Hematopoietic multipotent progenitor cell treated with erythropoietin and hydrocortisone succinate and interleukin-3 and kit ligand, for 8 days (in vitro differentiated cells): ENCODE measurements around the gene MMP28.

Source experiments
- DNase-seq: peaks from one replicate; pipeline ENCODE4 v3.0.0-alpha.2; 2015

Gene MMP28

DNA sequence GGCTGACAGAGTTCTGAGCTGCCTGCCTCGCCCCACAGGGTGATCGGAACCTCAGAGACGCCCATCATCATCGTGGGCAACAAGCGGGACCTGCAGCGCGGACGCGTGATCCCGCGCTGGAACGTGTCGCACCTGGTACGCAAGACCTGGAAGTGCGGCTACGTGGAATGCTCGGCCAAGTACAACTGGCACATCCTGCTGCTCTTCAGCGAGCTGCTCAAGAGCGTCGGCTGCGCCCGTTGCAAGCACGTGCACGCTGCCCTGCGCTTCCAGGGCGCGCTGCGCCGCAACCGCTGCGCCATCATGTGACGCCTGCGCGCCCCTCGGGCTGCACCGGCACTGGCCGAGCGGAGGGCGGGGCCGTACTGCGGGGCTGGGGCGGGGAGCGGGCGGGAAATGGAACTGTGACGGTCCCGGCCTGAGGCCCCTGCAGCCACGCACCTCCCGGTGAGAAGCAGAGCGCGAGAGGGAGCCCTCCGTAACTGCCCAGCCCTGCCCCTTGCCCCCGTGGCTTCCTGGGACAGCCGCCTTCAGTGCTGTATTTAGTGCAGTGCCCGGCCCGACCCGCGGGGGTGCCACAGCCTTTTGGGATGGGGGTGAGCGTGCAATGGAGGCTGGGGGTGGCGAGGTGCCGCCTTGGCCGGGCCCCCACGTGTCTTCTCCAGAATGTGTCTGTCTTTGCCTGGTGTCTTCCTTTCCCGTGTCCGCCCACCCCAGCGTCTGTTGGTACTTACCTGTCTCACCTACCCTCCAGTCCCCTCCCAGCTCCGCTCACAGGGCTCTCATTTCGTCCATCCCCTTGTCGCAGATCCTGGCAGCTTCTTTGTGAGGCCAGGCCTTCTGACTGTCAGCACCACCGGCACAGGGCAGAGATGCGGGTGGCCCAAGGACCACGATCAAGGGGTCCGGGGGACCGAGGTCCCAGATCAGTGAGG lies 54.2 kb downstream of the MMP28 start:
- DNase-seq = peak; percentile 38

DNA sequence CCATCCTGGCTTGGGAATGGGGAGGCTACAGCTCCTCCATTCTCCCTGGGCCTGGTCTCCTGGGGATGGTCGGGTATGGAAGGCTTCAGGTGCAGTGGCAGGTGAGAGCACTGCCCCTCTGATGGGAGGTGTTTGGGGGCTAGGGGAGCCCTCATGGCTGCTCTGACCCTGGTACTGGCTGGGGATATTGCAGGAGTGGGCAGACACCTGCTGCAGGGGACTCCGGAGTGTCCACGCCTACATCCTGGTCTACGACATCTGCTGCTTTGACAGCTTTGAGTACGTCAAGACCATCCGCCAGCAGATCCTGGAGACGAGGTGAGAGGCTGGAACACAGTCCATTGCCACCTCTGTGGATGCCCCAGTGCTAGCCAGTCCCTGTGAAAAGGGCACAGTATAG lies 55.2 kb downstream of the MMP28 start:
- DNase-seq = no peak

DNA sequence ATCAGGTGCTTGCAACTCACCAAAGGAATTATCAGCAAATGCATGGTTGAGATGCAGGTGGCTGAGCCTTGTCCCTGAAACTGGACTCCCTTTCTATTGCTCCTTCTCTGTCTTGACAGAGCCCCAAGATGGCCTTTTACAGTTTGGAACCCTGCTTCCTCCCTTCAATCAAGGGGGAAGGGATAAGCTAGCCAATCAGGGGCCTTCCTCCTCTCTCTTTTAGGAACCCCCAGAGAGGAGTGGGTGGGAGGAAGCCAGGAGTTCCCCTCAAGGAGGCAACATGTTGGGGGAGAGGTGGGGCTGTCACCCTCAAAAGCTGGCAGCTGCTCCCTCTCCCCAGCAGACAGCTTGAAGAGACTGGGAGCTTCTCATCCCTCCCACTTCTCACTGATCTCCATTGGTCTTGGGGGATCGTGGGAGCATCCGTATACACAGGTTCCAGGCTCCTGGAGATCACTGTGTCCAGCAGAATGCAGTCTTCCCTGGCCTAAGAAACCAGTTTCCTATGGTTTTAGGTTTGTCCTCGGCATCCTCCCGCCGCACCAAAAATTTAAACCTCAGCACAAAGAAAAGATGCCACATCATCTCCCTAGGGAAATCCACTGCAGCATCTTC lies 56.8 kb downstream of the MMP28 start:
- no peak for DNase-seq

DNA sequence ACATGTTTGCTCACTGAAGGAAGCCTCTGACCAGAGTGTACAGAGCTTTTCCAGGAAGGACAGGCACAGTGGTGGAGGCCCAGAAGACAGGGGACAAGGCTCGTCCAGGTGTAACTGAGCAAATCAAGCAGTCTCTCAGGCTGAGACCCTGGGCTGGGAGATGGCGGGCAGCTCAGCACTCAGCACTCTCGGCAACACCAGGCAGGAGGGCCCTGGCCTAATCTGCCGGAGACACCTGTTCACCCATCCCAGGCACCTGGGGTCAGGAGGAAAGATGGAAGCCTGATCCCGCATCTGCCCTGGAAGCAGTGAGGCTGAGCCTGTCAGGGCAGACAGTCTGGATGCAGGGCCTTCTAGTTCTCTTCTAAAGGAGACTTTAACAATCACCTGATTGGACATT lies 59.2 kb downstream of the MMP28 start:
- no peak for DNase-seq

DNA sequence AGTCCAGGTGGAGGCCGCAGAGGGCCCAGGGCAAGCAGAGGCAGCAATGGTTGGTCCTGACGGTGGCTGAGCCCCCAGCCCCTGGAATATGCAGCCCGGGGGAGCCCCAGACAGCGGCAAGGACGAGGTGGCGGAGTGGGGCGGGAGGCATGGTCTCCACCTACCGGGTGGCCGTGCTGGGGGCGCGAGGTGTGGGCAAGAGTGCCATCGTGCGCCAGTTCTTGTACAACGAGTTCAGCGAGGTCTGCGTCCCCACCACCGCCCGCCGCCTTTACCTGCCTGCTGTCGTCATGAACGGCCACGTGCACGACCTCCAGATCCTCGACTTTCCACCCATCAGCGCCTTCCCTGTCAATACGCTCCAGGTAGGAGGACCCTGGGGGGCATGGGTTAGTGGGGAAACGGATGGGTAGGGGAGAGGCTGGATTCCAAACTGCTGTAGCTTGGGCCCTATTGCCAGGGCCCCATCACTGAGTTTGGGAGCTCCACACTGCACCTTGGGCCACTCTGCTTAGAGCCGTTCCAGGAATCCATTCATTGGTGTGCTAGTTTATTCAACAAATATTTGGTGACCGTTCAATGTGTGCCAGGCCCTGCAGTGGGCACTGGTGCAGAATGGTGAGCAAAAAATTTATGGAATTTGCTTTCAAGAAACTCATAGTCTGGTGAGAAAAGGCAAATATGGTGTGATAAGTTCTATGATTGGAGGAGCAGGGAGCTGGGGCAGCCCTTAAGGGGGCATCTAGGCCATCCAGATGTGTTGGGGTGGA lies 60.2 kb downstream of the MMP28 start:
- no peak for DNase-seq

- DNase-seq = no peak
Observed at GRCh38 chr17:35734396-35734795, 61.0 kb downstream of the MMP28 start.

DNA sequence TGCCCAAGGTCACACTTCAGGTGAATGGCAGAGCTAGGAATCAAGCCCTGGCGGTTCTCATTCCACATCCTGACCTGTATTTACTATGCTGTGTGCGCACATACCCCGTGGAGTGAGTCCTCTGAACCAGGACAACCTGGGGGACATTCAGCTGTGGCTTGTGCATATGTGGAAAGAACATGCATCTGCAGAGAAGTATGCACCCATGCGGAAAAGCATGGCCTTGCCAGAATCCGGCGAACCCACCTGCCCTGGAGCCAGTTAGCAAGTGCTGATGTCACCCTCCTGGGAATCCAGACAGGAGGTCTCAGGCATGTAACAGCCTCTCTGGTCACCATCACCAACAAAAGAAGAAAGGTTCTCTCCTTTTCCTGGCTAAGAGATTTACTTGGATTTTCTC lies 62.1 kb downstream of the MMP28 start:
- DNase-seq = no peak

GRCh38 chr17:35732806-35733136 lies 62.7 kb downstream of the MMP28 start:
- DNase-seq = no peak

DNA sequence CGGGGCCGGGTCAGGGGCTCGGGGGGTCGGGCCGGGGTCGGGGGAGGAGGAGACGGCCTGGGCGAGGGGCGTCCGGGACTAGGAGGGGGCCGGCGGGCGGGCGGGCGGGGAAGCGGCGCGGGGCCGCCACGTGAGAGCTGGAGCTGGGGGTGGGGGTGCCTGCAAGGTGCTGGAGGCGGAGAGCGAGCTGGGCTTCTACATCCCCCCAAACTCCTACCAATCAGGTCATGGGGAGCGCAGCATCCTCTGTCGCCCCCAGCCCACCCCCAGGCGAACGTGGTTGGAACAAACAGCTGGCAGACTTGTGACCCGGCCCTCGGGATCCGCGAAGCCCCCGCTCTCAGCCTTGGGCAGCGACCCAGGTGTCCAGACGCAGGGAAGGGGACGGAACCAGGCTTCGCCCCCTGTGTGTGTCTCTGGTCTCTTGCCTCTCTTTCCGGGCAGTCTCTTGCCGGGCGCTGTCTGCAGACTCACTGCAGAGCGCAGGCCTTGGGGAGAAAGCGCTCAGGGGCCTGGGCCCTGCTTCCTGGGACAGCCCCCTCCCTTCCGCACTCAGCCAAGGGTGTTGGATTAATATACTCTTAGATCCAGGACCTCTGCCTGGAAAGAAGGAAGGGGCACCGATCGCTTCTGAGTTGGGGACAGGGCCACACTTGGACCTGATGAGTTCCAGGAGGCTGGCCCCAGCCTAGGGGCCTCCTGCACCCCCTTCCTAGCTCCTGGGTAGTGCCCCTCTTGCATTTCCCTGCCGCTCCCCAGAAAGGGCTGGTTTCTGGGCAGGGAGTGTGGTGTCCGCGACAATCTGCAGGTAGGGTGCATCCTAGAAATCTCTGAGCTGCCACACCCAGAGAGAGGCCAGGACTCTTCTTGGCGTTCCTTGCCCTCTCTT lies 63.3 kb downstream of the MMP28 start:
- DNase-seq = no peak

DNA sequence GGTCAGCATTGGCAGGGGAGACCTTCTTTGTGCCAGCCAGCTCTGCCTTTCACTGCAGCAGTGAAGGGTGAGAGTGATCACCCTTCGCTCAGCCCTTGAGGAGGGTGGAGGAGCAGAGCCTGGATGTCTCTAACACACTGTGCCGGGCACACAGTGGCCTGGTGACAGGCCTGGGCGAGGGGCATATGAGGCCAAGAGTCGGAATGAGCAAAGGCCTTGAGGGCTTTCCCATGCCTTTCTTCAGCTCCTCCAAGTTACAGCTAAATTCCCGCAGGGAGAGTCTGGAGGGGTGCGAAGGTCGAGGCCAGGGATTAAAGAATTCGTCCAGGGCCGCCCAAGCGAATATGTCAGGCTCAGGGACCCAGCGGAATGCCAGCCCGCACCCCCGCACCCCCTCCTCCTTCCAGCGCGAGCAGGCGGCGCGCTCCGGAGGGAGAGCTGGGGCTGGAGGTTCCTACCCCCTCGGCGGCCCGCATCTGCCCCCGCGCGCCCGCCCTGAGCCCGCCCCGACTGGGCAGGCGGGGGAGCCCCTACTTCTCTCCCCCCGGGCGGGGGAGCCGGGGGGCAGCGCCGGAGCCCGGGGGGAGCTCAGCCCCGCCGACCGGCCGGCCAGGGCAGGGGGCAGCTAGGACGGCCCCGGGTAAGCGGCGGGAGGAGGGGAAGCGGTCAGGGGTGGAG lies 64.1 kb downstream of the MMP28 start, which contains the start of gene RASL10B:
Gene RASL10B (plus strand): TSS at position 401 of the 678 bp plus-strand sequence. CDS start 3,546 bp downstream, outside the sequence.
- DNase-seq = peak; percentile 6

DNA sequence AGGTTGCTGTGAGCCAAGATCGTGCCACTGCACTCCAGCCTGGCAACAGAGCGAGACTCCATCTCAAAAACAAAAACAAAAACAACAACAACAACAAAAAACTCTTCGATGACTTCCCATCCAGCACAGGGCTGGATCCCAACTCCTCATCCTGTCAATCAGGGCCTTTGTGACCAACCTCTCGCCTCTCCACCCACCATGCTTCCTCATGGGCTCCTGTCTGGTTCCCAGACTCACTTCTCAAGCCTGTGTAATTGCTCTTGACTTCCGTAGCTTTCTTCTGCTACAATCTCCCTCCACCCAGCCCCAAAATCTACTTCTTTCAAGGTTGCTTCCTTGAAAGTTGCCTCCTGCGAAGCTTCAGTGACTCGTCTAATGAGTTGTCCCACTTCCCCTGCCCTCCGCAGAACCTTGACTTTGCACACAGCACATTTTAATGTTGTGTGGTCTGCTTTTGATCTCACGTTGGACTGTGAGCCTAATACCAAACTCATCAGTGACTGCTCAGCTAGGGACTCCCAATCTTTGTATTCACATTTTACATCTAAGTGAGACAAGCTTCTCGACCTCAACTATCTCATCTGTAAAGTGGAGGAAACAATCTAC lies 64.9 kb downstream of the MMP28 start:
- DNase-seq = no peak

DNA sequence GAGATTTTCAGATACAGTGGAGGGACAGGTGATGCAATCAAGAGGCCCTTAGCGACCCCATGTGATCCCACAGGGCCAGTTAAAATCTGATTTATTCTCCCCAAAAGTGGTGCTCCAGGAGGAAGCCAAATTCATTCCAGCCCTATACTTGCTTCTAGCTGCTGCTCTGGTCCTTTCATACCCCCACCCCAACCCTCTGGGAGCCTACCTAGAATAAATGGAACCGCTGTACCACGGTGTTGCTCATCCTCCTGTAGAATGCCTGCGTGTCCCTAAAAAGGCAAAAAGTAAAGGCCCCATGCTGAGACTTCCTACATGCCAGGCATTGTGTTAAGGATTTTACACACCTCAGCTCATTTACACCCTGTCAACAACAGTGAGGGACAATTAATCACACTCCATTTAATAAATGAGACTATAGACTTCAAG lies 66.0 kb downstream of the MMP28 start:
- DNase-seq = no peak

DNA sequence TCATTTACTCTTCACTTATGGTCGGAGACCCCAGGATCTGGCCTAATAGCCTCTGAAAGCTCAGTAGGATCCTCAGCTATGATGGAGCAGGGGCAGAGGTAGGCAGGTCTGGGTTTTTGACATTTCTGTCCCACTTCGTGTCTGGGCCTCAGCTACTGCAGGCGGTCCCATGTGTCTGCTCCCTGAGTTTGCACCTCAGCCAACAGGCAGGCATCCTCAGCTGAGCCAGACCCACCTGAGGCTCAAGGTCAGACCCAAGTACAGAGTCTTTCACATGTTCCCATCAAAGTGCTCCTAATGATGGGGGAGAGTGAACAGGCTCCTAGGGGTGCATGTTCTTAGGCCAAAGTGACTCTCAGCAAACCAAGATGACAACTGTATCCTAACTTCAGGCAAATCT lies 66.9 kb downstream of the MMP28 start:
- DNase-seq = no peak

DNA sequence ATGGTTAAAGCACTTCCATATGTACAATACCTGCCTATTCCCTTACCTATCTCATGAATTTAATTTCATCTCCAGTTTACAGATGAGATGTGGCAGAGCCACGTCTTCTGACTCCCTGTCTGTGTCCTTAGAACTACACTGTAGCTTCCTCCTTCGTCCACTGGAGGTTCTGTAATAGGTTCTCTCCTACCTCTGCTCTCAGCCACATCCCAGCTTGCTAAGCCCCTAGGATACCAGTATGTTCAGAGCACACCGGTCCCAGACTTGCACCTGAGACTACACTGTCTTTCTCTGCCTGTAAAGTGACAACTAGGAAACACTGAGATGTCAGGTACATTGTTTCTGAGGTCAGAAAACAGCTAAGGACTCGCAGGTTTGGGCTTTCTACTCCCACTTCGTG lies 67.8 kb downstream of the MMP28 start:
- no peak for DNase-seq

DNA sequence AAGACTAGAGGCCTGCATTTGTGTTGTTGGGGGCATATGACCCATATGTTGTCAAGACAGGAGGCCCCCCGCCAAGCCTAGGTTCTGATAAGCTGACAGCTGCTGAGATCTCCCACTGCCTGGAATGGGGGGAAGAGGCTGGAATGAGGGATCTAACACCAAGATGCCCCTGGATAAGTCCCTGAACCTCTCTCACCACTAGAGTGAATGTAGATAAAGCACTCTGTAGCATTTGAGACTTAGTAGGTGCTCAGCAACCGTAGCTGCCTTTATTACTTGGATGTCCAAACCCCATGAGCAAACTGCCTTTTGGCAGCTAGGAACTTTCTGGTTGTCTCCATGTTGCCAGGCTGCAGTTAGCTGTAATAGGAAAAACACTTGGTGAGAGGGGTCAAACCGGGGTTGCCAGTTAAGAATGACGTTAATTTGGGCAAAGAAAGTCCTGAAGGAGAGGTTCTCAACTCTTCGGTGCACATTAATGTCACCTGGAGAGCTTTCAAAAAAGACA lies 68.4 kb downstream of the MMP28 start:
- DNase-seq = no peak

GRCh38 chr17:35726127-35726952 lies 69.1 kb downstream of the MMP28 start:
- DNase-seq = no peak

DNA sequence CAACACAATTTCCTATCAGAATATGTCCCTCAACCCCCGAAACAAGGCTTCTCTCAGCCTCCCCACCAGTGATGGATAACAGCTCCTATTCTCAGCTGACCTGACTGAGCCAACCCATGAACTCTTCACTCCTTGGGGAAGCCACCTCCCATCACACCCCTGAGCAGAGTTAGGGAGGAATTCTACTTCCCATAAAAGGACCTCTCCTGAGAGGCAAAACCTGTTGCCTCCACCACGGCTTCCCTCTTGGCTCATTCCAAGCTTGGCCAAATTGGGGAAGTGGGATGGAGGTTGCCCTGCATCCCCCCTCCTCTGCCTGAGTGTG lies 69.7 kb downstream of the MMP28 start:
- no peak for DNase-seq

- no peak for DNase-seq
Observed at GRCh38 chr17:35725058-35725457, 70.4 kb downstream of the MMP28 start.

GRCh38 chr17:35723735-35724134 lies 71.7 kb downstream of the MMP28 start:
- no peak for DNase-seq

DNA sequence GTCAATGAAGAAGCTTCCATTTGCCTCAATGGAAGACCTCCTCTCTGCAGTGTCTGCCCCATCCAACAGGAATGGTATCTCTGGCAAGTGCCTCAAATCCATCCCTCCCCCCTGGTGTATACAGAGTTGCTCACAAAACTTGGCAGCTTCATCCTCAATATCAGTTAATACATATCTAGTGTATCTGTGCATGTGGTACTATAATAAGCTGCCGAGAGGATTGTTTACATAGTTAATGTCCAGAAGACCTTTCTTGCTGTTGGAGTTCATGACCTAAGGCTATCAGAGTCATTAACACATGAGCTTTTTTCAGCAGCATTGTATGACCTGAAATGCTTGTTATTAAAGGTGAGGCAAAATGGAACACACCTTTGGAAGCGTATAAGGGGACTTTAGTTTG lies 78.0 kb downstream of the MMP28 start:
- DNase-seq = no peak
